ENCODE data around the gene ZNF467. TPM values are rescaled to one million over a fixed set of nuclear protein-coding genes. Genes with fewer than 3 reads are reported as not detected.

The ZNF467 gene
- total RNA-seq, 1 donor from 2014 or later, result 2.1 TPM

DNA sequence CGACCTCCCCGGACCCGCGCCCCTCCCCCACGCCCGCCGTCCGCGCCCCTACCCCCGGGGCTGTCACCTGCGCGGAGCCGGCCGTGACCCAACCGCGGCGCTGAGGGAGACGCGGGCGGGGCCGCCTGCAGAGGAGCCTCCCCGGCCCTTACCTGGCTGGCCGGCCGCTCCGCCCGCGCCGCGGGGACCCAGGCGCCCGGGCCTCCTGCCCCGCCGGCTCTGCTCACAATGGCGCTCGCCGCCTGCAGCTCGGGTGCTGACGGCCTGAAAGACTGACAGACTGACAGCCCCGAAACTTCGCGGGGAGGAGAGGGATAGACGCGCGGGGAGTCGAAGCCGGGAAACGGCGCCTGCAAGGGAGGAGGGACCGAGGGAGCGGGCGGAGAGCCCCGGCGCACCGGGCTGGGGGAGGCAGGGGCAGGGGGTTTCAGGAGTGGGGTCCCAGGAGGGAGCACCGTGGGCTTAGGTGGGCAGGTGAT lies 393 bp downstream of the ZNF467 start:
- peak overlapping the region in 1 of 3 donors; percentile 57 for H3K9ac ChIP-seq (ENCODE audit: low read depth in 1 of 3, low read length in 3 of 3)
- H3K36me3 ChIP-seq (ENCODE audit: control insufficient read depth in 3 of 3, insufficient read depth in 3 of 3, low read length in 3 of 3), result no peaks in the 10 kb centered on the region
- H3K9me3 ChIP-seq (ENCODE audit: control insufficient read depth in 3 of 3, low read length in 3 of 3), result no peaks in the 10 kb centered on the region
- H3K4me1 ChIP-seq (ENCODE audit: control insufficient read depth in 3 of 3, insufficient read depth in 3 of 3, low read length in 3 of 3), result peaks cover 9 to 16% (median 14%) of the 10 kb centered on the region in 3 donors
- H3K4me3 ChIP-seq (ENCODE audit: low read length in 3 of 3), result peak overlapping the region; percentile 38 to 66 (median 63)
- H3K27ac ChIP-seq (ENCODE audit: low read depth, low read length), result no peak overlapping the region
- peaks cover 0 to 18% (median 5%) of the 10 kb centered on the region in 3 donors for H3K27me3 ChIP-seq (ENCODE audit: control insufficient read depth in 3 of 3, insufficient read depth in 3 of 3, low read length in 3 of 3)

GRCh38 chr7:149772241-149772955 lies 990 bp downstream of the ZNF467 start:
- Histone ChIP-seq H3K9me3 (ENCODE audit: control insufficient read depth in 3 of 3, low read length in 3 of 3) (no peaks in the 10 kb centered on the region), H3K9ac (ENCODE audit: low read depth in 1 of 3, low read length in 3 of 3) (peak overlapping the region in 2 of 3 donors; percentile 38 to 45), H3K4me3 (ENCODE audit: low read length in 3 of 3) (peak overlapping the region; percentile 35 to 46 (median 38)), H3K27ac (ENCODE audit: low read depth, low read length) (no peak overlapping the region), H3K36me3 (ENCODE audit: control insufficient read depth in 3 of 3, insufficient read depth in 3 of 3, low read length in 3 of 3) (no peaks in the 10 kb centered on the region), H3K4me1 (ENCODE audit: control insufficient read depth in 3 of 3, insufficient read depth in 3 of 3, low read length in 3 of 3) (peaks cover 9 to 16% (median 14%) of the 10 kb centered on the region in 3 donors), H3K27me3 (ENCODE audit: control insufficient read depth in 3 of 3, insufficient read depth in 3 of 3, low read length in 3 of 3) (peaks cover 0 to 18% (median 10%) of the 10 kb centered on the region in 3 donors)

- Histone ChIP-seq H3K27me3 (ENCODE audit: control insufficient read depth in 3 of 3, insufficient read depth in 3 of 3, low read length in 3 of 3) (peaks cover under 1 to 23% (median 16%) of the 10 kb centered on the region in 3 donors), H3K9me3 (ENCODE audit: control insufficient read depth in 3 of 3, low read length in 3 of 3) (no peaks in the 10 kb centered on the region), H3K36me3 (ENCODE audit: control insufficient read depth in 3 of 3, insufficient read depth in 3 of 3, low read length in 3 of 3) (no peaks in the 10 kb centered on the region), H3K4me1 (ENCODE audit: control insufficient read depth in 3 of 3, insufficient read depth in 3 of 3, low read length in 3 of 3) (peaks cover 9 to 12% (median 12%) of the 10 kb centered on the region in 3 donors), H3K27ac (ENCODE audit: low read depth, low read length) (no peak overlapping the region), H3K4me3 (ENCODE audit: low read length in 3 of 3) (peak overlapping the region; percentile 71 to 74 (median 74)), H3K9ac (ENCODE audit: low read depth in 1 of 3, low read length in 3 of 3) (peak overlapping the region in 1 of 3 donors; percentile 71)
Measured at GRCh38 chr7:149771720-149772240, 1.6 kb downstream of the ZNF467 start.

DNA sequence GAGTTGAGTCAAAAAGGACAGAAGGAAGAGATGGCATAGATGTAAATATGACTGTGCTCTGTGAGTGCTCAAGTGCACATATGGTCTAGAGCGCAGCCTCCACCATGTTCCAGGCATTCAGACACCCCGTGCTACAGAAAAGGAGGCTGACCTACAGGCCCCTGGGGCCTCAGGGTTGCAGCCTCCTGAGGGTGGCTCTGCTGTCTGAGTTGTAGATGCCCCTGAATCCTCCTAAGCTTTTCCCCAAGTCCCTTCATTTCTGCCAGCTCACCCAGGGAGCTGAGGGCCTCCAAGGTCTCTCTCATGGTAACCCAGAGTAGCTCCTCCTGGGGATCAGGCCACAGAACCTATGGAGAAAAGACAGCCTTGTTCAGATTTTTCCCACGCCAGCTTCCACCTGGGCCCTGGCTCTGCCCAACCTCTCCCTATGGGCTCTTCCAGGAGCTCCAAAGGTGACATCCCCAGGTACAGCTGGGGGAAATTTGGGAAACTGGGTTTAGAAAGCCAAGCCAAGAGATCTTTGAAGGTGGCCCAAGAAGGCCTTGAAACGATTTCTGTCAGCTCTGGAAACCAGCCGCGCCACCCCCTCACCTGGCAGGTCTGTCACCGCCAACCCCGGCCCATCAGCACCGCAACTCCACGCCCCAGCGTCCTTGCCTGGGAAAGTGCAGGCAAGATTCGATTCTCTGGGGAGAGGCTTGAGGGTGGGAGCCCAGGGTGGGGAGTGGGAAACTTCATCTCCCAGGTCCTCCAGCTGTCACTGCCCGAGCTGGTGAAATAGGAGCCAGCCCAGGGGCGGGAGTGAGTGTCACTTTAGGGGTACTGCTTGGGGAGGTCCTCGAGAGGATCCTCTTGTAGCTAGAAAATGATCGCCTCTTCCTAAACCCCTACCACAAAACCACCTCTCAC lies 2.4 kb downstream of the ZNF467 start:
- H3K9ac ChIP-seq (ENCODE audit: low read depth in 1 of 3, low read length in 3 of 3), result peak overlapping the region in 2 of 3 donors; percentile 32 to 40
- no peak overlapping the region for H3K27ac ChIP-seq (ENCODE audit: low read depth, low read length)
- peaks cover 8 to 31% (median 24%) of the 10 kb centered on the region in 3 donors for H3K27me3 ChIP-seq (ENCODE audit: control insufficient read depth in 3 of 3, insufficient read depth in 3 of 3, low read length in 3 of 3)
- H3K4me1 ChIP-seq (ENCODE audit: control insufficient read depth in 3 of 3, insufficient read depth in 3 of 3, low read length in 3 of 3), result peaks cover 11 to 12% (median 11%) of the 10 kb centered on the region in 3 donors
- H3K4me3 ChIP-seq (ENCODE audit: low read length in 3 of 3), result peak overlapping the region; percentile 50 to 65 (median 54)
- H3K36me3 ChIP-seq (ENCODE audit: control insufficient read depth in 3 of 3, insufficient read depth in 3 of 3, low read length in 3 of 3), result no peaks in the 10 kb centered on the region
- no peaks in the 10 kb centered on the region for H3K9me3 ChIP-seq (ENCODE audit: control insufficient read depth in 3 of 3, low read length in 3 of 3)

- H3K4me3 ChIP-seq (ENCODE audit: low read length in 3 of 3), result no peak overlapping the region
Measured at GRCh38 chr7:149769915-149770314, 3.5 kb downstream of the ZNF467 start.

DNA sequence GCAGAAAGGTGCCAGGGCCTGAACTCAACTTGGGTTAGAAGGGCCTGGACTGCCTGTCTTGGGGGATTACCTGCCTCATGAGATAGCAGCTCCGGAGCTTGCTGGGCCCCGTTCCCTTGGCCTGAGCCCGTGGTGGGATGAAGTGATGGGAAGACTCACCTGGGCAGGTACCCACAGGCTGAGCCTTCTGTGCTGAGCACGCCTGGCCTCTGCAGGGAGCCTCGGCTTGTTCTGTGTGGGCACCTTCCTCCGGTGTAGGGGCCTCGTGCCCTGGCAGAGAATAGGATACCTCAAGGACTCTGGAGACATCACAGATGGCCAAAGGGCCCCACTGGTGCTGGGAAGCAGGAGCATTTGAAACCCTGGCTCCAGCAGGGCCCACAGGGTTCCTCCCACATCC lies 4.5 kb downstream of the ZNF467 start:
- peaks cover 26 to 51% (median 34%) of the 10 kb centered on the region in 3 donors for H3K27me3 ChIP-seq (ENCODE audit: control insufficient read depth in 3 of 3, insufficient read depth in 3 of 3, low read length in 3 of 3)
- H3K36me3 ChIP-seq (ENCODE audit: control insufficient read depth in 3 of 3, insufficient read depth in 3 of 3, low read length in 3 of 3), result no peaks in the 10 kb centered on the region
- H3K9ac ChIP-seq (ENCODE audit: low read depth in 1 of 3, low read length in 3 of 3), result no peak overlapping the region
- peaks cover 8 to 28% (median 19%) of the 10 kb centered on the region in 3 donors for H3K4me1 ChIP-seq (ENCODE audit: control insufficient read depth in 3 of 3, insufficient read depth in 3 of 3, low read length in 3 of 3)
- no peak overlapping the region for H3K27ac ChIP-seq (ENCODE audit: low read depth, low read length)
- H3K4me3 ChIP-seq (ENCODE audit: low read length in 3 of 3), result no peak overlapping the region
- H3K9me3 ChIP-seq (ENCODE audit: control insufficient read depth in 3 of 3, low read length in 3 of 3), result no peaks in the 10 kb centered on the region

More at GRCh38 chr7:149769915-149770314, 3.5 kb downstream of the ZNF467 start:
- H3K9me3 ChIP-seq (ENCODE audit: control insufficient read depth in 3 of 3, low read length in 3 of 3), result no peaks in the 10 kb centered on the region
- H3K9ac ChIP-seq (ENCODE audit: low read depth in 1 of 3, low read length in 3 of 3), result no peak overlapping the region
- H3K27ac ChIP-seq (ENCODE audit: low read depth, low read length), result no peak overlapping the region
- H3K27me3 ChIP-seq (ENCODE audit: control insufficient read depth in 3 of 3, insufficient read depth in 3 of 3, low read length in 3 of 3), result peaks cover 18 to 41% (median 34%) of the 10 kb centered on the region in 3 donors
- H3K36me3 ChIP-seq (ENCODE audit: control insufficient read depth in 3 of 3, insufficient read depth in 3 of 3, low read length in 3 of 3), result no peaks in the 10 kb centered on the region
- H3K4me1 ChIP-seq (ENCODE audit: control insufficient read depth in 3 of 3, insufficient read depth in 3 of 3, low read length in 3 of 3), result peaks cover 11 to 22% (median 20%) of the 10 kb centered on the region in 3 donors

GRCh38 chr7:149767068-149767467 lies 6.3 kb downstream of the ZNF467 start:
- Histone ChIP-seq H3K36me3 (ENCODE audit: control insufficient read depth in 3 of 3, insufficient read depth in 3 of 3, low read length in 3 of 3) (no peaks in the 10 kb centered on the region), H3K27me3 (ENCODE audit: control insufficient read depth in 3 of 3, insufficient read depth in 3 of 3, low read length in 3 of 3) (peaks cover 27 to 61% (median 34%) of the 10 kb centered on the region in 3 donors)

DNA sequence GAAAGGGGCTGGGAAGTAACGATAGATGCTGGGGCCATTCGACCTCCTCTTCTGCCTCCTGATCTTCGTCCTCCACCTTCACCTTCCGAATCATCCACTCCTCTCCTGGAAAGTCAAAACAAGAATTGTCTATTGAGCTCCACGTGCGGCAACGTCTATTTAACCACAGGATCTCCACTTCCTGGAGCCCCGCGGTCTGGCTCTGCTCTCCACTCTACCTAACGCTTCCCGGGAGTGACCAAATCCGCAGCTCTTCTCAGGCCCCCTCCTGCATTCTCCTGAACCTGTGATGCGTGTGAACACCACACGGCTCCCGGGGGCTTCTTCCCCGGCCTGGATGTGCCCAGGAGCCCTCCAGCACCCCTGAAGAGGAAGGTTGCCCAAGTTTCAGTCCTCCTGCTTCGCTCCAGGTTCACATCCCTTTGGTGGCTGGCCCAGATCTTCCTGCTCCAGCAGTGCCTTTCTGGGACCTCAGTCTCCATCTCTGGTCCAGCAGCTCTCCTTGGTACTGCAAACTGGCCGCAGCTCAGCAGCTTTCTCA lies 7.2 kb downstream of the ZNF467 start:
- Histone ChIP-seq H3K4me3 (ENCODE audit: low read length in 3 of 3) (no peak overlapping the region), H3K27me3 (ENCODE audit: control insufficient read depth in 3 of 3, insufficient read depth in 3 of 3, low read length in 3 of 3) (peaks cover 27 to 61% (median 34%) of the 10 kb centered on the region in 3 donors), H3K36me3 (ENCODE audit: control insufficient read depth in 3 of 3, insufficient read depth in 3 of 3, low read length in 3 of 3) (no peaks in the 10 kb centered on the region), H3K9ac (ENCODE audit: low read depth in 1 of 3, low read length in 3 of 3) (no peak overlapping the region), H3K27ac (ENCODE audit: low read depth, low read length) (no peak overlapping the region), H3K9me3 (ENCODE audit: control insufficient read depth in 3 of 3, low read length in 3 of 3) (no peaks in the 10 kb centered on the region), H3K4me1 (ENCODE audit: control insufficient read depth in 3 of 3, insufficient read depth in 3 of 3, low read length in 3 of 3) (peaks cover 8 to 26% (median 18%) of the 10 kb centered on the region in 3 donors)

More at GRCh38 chr7:149767068-149767467, 6.3 kb downstream of the ZNF467 start:
- Histone ChIP-seq H3K27ac (ENCODE audit: low read depth, low read length) (no peak overlapping the region), H3K4me3 (ENCODE audit: low read length in 3 of 3) (no peak overlapping the region), H3K9me3 (ENCODE audit: control insufficient read depth in 3 of 3, low read length in 3 of 3) (no peaks in the 10 kb centered on the region), H3K4me1 (ENCODE audit: control insufficient read depth in 3 of 3, insufficient read depth in 3 of 3, low read length in 3 of 3) (peaks cover 8 to 28% (median 19%) of the 10 kb centered on the region in 3 donors), H3K9ac (ENCODE audit: low read depth in 1 of 3, low read length in 3 of 3) (no peak overlapping the region)

DNA sequence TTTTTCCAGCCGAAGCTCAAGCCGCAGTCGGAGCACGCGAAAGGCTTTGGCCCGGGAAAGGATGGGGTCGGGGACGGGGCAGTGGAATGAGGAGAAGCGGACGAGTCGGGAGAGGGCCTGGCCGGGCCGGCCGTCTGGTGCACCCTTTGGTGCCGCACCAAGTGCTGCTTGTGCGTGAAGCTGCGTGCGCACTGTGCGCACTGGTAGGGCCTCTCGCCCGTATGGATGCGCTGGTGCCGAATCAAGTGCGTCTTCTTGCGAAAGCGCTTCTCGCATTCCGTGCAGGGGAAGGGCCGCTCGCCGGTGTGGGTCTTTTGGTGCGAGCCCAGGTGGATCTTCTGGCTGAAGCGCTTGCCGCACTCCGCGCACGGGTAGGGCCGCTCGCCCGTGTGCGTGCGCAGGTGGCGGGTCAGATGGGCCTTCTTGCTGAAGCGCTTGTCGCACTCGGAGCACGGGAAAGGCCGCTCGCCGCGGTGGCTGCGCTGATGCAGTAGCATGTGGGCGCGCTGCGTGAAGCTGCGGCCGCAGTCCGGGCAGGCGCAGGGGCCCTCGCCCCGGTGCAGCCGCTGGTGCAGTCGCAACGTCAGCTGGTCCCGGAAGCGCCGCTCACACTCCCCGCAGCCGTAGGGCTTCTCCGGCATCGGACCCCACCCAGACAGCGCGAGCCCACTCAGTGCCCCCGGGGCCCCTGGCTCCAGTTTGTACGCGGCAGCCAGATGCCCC lies 7.8 kb downstream of the ZNF467 start:
- Histone ChIP-seq H3K9ac (ENCODE audit: low read depth in 1 of 3, low read length in 3 of 3) (peak overlapping the region in 1 of 3 donors; percentile 16), H3K4me3 (ENCODE audit: low read length in 3 of 3) (peak overlapping the region in 2 of 3 donors; percentile 23 to 61), H3K9me3 (ENCODE audit: control insufficient read depth in 3 of 3, low read length in 3 of 3) (no peaks in the 10 kb centered on the region), H3K36me3 (ENCODE audit: control insufficient read depth in 3 of 3, insufficient read depth in 3 of 3, low read length in 3 of 3) (no peaks in the 10 kb centered on the region), H3K4me1 (ENCODE audit: control insufficient read depth in 3 of 3, insufficient read depth in 3 of 3, low read length in 3 of 3) (peaks cover 5 to 20% (median 11%) of the 10 kb centered on the region in 3 donors), H3K27ac (ENCODE audit: low read depth, low read length) (no peak overlapping the region), H3K27me3 (ENCODE audit: control insufficient read depth in 3 of 3, insufficient read depth in 3 of 3, low read length in 3 of 3) (peaks cover 27 to 60% (median 34%) of the 10 kb centered on the region in 3 donors)

All from skeletal muscle tissue (tissue), 4 donors.